K562 (cell line): ENCODE results near the gene RNF213. TPM values are rescaled to one million over a fixed set of nuclear protein-coding genes. Genes with fewer than 3 reads are reported as not detected.

Experiments
- ATAC-seq: fragments of 200-7000 bp; cut with Tn5 transposase; 3 replicates; pipeline ENCODE4 v1.9.1; 2020; ENCODE audit warnings: moderate library complexity
- BruUV-seq: library from RNA; stranded (reverse); fragments of 400-500 nt; replicated peaks from 2 replicates; lab custom pipeline; 2021; lab: Mats Ljungman, UMichigan
- CTCF ChIA-PET: fragments of 300-600 bp; formaldehyde crosslinking; extraction: SDS; loops from one replicate; lab custom pipeline; 2021; ENCODE audit warnings: low intra/inter-chr PET ratio; lab: Yijun Ruan, JAX
- POLR2A ChIA-PET: fragments of 300-600, 350-650 bp; sonication (Branson Sonifier 250); formaldehyde crosslinking; extraction: SDS; loops from one replicate; lab custom pipeline; 2021; ENCODE audit warnings: antibody characterized with exemption, inconsistent platforms; lab: Yijun Ruan, JAX
- DNase-seq, 4 experiments: peaks; one replicate each; pipeline versions ENCODE4 v3.0.0 to v3.0.0-alpha.2; 2011 to 2018; ENCODE audit warnings: low spot score in 3 of 4, mixed read lengths in 3 of 4; ENCODE audit errors: extremely low read depth in 1 of 4
- FAIRE-seq: peaks from 2 replicates; lab custom pipeline; 2011; peaks lifted over from hg19 to GRCh38; lab: Jason Lieb, UNC
- H2AFZ ChIP-seq: 2 replicates; pipeline ENCODE4 v1.6.0; 2011; ENCODE audit warnings: low read depth, low read length, control low read depth, inconsistent platforms
- H3K27ac ChIP-seq: fragments of 200-600 bp; 3 replicates; pipeline ENCODE4 v1.8.0; 2011; ENCODE audit warnings: low read depth, mild to moderate bottlenecking, control low read depth, inconsistent platforms, low read length, moderate library complexity, mixed read lengths; ENCODE audit errors: extremely low read depth
- H3K27me3 ChIP-seq, 2 experiments: fragments of 300-600 bp in 1 of 2; 2 replicates in 1 of 2; 3 replicates in 1 of 2; pipeline versions ENCODE4 v1.6.0 to v1.8.0; 2011; ENCODE audit warnings: inconsistent platforms in 2 of 2, low read length in 2 of 2, mild to moderate bottlenecking in 1 of 2, mixed read lengths in 1 of 2, moderate library complexity in 1 of 2; ENCODE audit not compliant: control insufficient read depth in 2 of 2, insufficient read depth in 2 of 2
- H3K36me3 ChIP-seq: fragments of 300-600 bp; 3 replicates; pipeline ENCODE4 v1.8.0; 2011; ENCODE audit warnings: mild to moderate bottlenecking, low read length, inconsistent platforms; ENCODE audit not compliant: control insufficient read depth, insufficient read depth
- H3K4me1 ChIP-seq, 2 experiments: fragments of 200-600 bp in 1 of 2; replicated peaks in 1 of 2; 2 replicates in 1 of 2; 3 replicates in 1 of 2; pipeline versions ENCODE4 v1.5.1 to v1.8.0; 2011; ENCODE audit warnings: inconsistent platforms in 2 of 2, low read length in 2 of 2, mild to moderate bottlenecking in 1 of 2, mixed read lengths in 1 of 2, moderate library complexity in 1 of 2; ENCODE audit not compliant: control insufficient read depth in 2 of 2, insufficient read depth in 2 of 2
- H3K4me2 ChIP-seq: 2 replicates; pipeline ENCODE4 v1.6.1; 2011; ENCODE audit warnings: low read length, control low read depth, inconsistent platforms, mixed read lengths; ENCODE audit not compliant: insufficient read depth
- H3K4me3 ChIP-seq: fragments of 200-600 bp; sonication (generic), shearing (Covaris generic); 2 replicates; pipeline ENCODE4 v1.5.1; 2016; ENCODE audit warnings: control low read depth, inconsistent platforms
- H3K79me2 ChIP-seq: fragments of 200-600 bp; 3 replicates; pipeline ENCODE4 v1.8.0; 2011; ENCODE audit warnings: low read length, inconsistent platforms; ENCODE audit not compliant: control insufficient read depth, insufficient read depth
- H3K9ac ChIP-seq, 2 experiments: 2 replicates each; pipeline versions ENCODE4 v1.6.0 to v1.6.1; 2011; ENCODE audit warnings: low read depth in 2 of 2, low read length in 2 of 2, control low read depth in 1 of 2, inconsistent platforms in 1 of 2, mild to moderate bottlenecking in 1 of 2, mixed read lengths in 1 of 2; ENCODE audit not compliant: insufficient read depth in 1 of 2
- H3K9me1 ChIP-seq: one replicate; pipeline ENCODE4 v1.6.0; 2011; ENCODE audit warnings: inconsistent platforms, mild to moderate bottlenecking, low read length, moderate library complexity; ENCODE audit not compliant: control insufficient read depth, insufficient read depth
- H3K9me3 ChIP-seq: replicated peaks from 2 replicates; pipeline ENCODE4 v1.5.1; 2011; ENCODE audit warnings: low read depth, low read length, inconsistent platforms; ENCODE audit not compliant: control insufficient read depth, insufficient read depth
- H4K20me1 ChIP-seq: replicated peaks from 2 replicates; pipeline ENCODE4 v1.6.1; 2011; ENCODE audit warnings: low read length, inconsistent platforms, mixed read lengths; ENCODE audit not compliant: control insufficient read depth, insufficient read depth
- ARHGAP35 ChIP-seq: fragments of 450-650 bp; IDR thresholded peaks from 2 replicates; pipeline ENCODE4 v1.6.1; 2018; ENCODE audit not compliant: partially characterized antibody
- CGGBP1 ChIP-seq: fragments of 250-450 bp; sonication (Bioruptor Pico); IDR thresholded peaks from 2 replicates; pipeline ENCODE4 v1.9.0; 2021; ENCODE audit warnings: mild to moderate bottlenecking
- GABPB2 ChIP-seq: fragments of 250-450 bp; sonication (Bioruptor Pico); conservative IDR thresholded peaks from 2 replicates; pipeline ENCODE4 v1.5.1; 2021; ENCODE audit warnings: mild to moderate bottlenecking
- KDM1A ChIP-seq, 2 experiments: fragments of 450-650 bp; IDR thresholded peaks; 2 replicates each; pipeline ENCODE4 v1.6.1; 2016; ENCODE audit warnings: mild to moderate bottlenecking in 2 of 2
- MTA2 ChIP-seq: fragments of 450-650 bp; IDR thresholded peaks from 2 replicates; pipeline ENCODE4 v1.6.1; 2016; ENCODE audit warnings: low read depth
- PHF20 ChIP-seq: fragments of 450-650 bp; IDR thresholded peaks from 2 replicates; pipeline ENCODE4 v1.6.1; 2018; ENCODE audit not compliant: partially characterized antibody
- PHF8 ChIP-seq: fragments of 200-600 bp; sonication (generic); IDR thresholded peaks from 2 replicates; pipeline ENCODE4 v1.6.1; 2012; ENCODE audit warnings: mixed run types, mild to moderate bottlenecking, inconsistent platforms, low read length, moderate library complexity, borderline replicate concordance
- PTTG1 ChIP-seq: fragments of 450-650 bp; IDR thresholded peaks from 2 replicates; pipeline ENCODE4 v1.6.1; 2016; ENCODE audit warnings: low read depth, mild to moderate bottlenecking, missing genetic modification characterization, missing compliant biosample characterization
- RNF219 ChIP-seq: fragments of 250-450 bp; sonication (Bioruptor Pico); IDR thresholded peaks from 2 replicates; pipeline ENCODE4 v1.5.0; 2022; ENCODE audit warnings: mild to moderate bottlenecking
- ZNF165 ChIP-seq: fragments of 250-450 bp; sonication (Bioruptor Pico); IDR thresholded peaks from 2 replicates; pipeline ENCODE4 v1.4.0; 2020; ENCODE audit warnings: borderline replicate concordance
- ZNF655 ChIP-seq: fragments of 250-450 bp; sonication (Bioruptor Pico); IDR thresholded peaks from 2 replicates; pipeline ENCODE4 v1.5.0; 2021
- ZSCAN32 ChIP-seq: fragments of 450-650 bp; formaldehyde crosslinking; IDR thresholded peaks from 2 replicates; pipeline ENCODE4 v1.4.0; 2020; ENCODE audit warnings: mild to moderate bottlenecking, moderate library complexity
- WGBS: fragments of 100-300 bp; shearing (Covaris generic); methylation state at CpG from one replicate; pipeline ENCODE4 v1.1.6; 2016; ENCODE audit warnings: low coverage, mixed read lengths; ENCODE audit not compliant: insufficient coverage; ENCODE audit errors: missing lambda C conversion rate; 5-methylcytosine and 5-hydroxymethylcytosine counted together
- in situ Hi-C: fragments of 300-500 bp; cut with MboI; formaldehyde crosslinking; loops from 4 replicates; pipeline ENCODE4 v1.15.0; 2018; ENCODE audit warnings: inconsistent platforms, mixed read lengths
- intact Hi-C: fragments of 100-400 bp; cut with micrococcal nuclease; formaldehyde crosslinking; loops from 2 replicates; pipeline ENCODE4 v1.14.2; 2022
- polyA plus RNA-seq, 8 experiments: library from polyadenylated mRNA; depleted of rRNA in 4 of 8; stranded (reverse) in 5 of 8; unstranded in 3 of 8; fragments of >200 nt; fragmentation: Nextera tagmentation in 2 of 8; fragmentation: Illumina TruSeq in 1 of 8; extraction: Ambion mirVana in 2 of 8; extraction: Trizol in 1 of 8; gene quantifications; 2 replicates each; pipeline versions ENCODE4 v1.2.1 to v1.2.3, GENCODE V29; 2011 to 2014; ENCODE audit warnings: inconsistent platforms in 1 of 8, missing spikeins in 1 of 8
- total RNA-seq, 7 experiments: library from RNA; depleted of rRNA in 6 of 7; stranded (reverse); fragments of >200 nt in 6 of 7; fragmentation: Illumina TruSeq in 2 of 7; extraction: Trizol in 2 of 7; gene quantifications; 2 replicates each; pipeline versions ENCODE4 v1.2.1 to v1.2.3, GENCODE V29; 2011 to 2021; ENCODE audit warnings: low replicate concordance in 1 of 7
- TF ChIP-seq, protein P1 (sequence below): fragments of 250-450 bp; sonication (Bioruptor Pico); IDR thresholded peaks from 2 replicates; pipeline ENCODE4 v1.8.0; 2021; ENCODE audit warnings: moderate library complexity, mild to moderate bottlenecking, inconsistent platforms
- TF ChIP-seq, protein P2 (sequence below): sonication (generic); formaldehyde crosslinking; IDR thresholded peaks from 2 replicates; pipeline ENCODE4 v1.8.0; 2022; ENCODE audit warnings: mild to moderate bottlenecking, missing genetic modification reagents

Gene RNF213
- total and polyA plus RNA-seq, 9 of the 15 experiments (the other 6 are each of a cell fraction or from before 2014, with no cell fraction given) = 5.3 to 33.6 (median 17.9) TPM

DNA sequence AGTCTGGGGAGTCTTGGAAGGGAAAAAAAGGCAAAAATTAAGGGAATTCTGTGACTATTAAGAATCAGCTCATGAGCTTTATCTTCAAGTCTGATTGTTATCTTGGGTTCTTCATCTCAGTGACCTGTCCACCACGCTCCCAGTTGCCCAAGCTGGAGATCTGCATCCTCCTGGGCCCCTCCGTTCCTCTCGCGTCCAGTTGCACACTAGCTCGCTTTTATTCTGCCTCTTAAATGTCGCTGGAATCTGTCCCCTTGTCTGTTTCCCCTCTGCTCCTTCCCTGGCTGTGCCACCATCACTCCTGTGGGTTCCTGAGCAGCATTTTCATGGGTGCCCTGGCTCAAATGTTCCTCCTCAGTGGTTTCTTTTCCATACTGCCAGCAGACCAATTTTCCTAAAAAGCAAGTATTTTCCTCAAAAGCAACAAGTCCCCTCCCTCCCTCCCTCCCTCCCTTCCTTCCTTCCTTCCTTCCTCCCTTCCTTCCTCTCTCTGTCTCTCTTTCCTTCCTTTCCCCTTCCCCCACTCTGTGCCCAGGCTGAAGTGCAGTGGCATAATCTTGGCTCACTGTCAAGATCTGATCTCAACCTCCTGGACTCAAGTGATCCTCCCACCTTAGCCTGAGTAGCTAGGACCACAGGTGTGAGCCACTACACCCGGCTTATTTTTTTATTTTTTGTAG, 155.7 kb downstream of the RNF213 start (continued):
- TF ChIP-seq GABPB2 (CRISPR knock-in tag) (no peak), ZNF165 (CRISPR knock-in tag) (no peak), ARHGAP35 (no peak), CGGBP1 (CRISPR knock-in tag) (no peak)

GRCh38 chr17:80416940-80417293, 156.3 kb downstream of the RNF213 start:
- in situ Hi-C loops (no loop called here), intact Hi-C loops (no loop called here)
- H3K9ac ChIP-seq = no peak overlapping the region
- no peak overlapping the region for H3K4me2 ChIP-seq
- no peak for DNase-seq
- peaks cover 7% of the 10 kb centered on the region; the same call in 2 of the 3 replicates for H3K79me2 ChIP-seq
- peaks cover 3 to 19% of the 10 kb centered on the region in 2 experiments; a peak in 4 of 5 replicates for H3K4me1 ChIP-seq
- WGBS = 81% methylated on average over 6 of the region's 6 CpGs
- H3K27ac ChIP-seq = no peak overlapping the region
- H3K27me3 ChIP-seq = peaks cover 7 to 19% of the 10 kb centered on the region in 2 experiments; a peak in 4 of 5 replicates
- H3K4me3 ChIP-seq = no peak overlapping the region
- POLR2A ChIA-PET = interaction anchor here (0.7 kb wide), 1 partner anchor 416 kb away, joined by 3 read pairs; no protein-coding TSS in a partner anchor
- H3K9me3 ChIP-seq = no peaks in the 10 kb centered on the region
- H3K36me3 ChIP-seq = 0 out of 3 replicates have a peak, but pooled peaks cover 3% of the 10 kb centered on the region
- no peak for FAIRE-seq
- CTCF ChIA-PET = no interaction called here
- no peaks in the 10 kb centered on the region for H3K9me1 ChIP-seq
- no peaks in the 10 kb centered on the region for H4K20me1 ChIP-seq
- BruUV-seq = no TSS peak
- H2AFZ ChIP-seq = no peak overlapping the region
- no peak for ATAC-seq
- TF ChIP-seq, protein P1, sequence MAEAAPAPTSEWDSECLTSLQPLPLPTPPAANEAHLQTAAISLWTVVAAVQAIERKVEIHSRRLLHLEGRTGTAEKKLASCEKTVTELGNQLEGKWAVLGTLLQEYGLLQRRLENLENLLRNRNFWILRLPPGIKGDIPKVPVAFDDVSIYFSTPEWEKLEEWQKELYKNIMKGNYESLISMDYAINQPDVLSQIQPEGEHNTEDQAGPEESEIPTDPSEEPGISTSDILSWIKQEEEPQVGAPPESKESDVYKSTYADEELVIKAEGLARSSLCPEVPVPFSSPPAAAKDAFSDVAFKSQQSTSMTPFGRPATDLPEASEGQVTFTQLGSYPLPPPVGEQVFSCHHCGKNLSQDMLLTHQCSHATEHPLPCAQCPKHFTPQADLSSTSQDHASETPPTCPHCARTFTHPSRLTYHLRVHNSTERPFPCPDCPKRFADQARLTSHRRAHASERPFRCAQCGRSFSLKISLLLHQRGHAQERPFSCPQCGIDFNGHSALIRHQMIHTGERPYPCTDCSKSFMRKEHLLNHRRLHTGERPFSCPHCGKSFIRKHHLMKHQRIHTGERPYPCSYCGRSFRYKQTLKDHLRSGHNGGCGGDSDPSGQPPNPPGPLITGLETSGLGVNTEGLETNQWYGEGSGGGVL (CRISPR knock-in tag) = no peak
- no peak for TF ChIP-seq PTTG1 (tag)
- no peak for TF ChIP-seq PHF8
- TF ChIP-seq KDM1A (IDR thresholded peaks at IDR 0.05) = no peak
- TF ChIP-seq, protein P2, sequence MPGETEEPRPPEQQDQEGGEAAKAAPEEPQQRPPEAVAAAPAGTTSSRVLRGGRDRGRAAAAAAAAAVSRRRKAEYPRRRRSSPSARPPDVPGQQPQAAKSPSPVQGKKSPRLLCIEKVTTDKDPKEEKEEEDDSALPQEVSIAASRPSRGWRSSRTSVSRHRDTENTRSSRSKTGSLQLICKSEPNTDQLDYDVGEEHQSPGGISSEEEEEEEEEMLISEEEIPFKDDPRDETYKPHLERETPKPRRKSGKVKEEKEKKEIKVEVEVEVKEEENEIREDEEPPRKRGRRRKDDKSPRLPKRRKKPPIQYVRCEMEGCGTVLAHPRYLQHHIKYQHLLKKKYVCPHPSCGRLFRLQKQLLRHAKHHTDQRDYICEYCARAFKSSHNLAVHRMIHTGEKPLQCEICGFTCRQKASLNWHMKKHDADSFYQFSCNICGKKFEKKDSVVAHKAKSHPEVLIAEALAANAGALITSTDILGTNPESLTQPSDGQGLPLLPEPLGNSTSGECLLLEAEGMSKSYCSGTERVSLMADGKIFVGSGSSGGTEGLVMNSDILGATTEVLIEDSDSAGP (CRISPR knock-in tag) = no peak
- no peak for TF ChIP-seq ZNF655 (CRISPR knock-in tag)
- TF ChIP-seq PHF20 = no peak
- no peak for TF ChIP-seq MTA2
- TF ChIP-seq RNF219 = no peak
- no peak for TF ChIP-seq ZSCAN32 (CRISPR knock-in tag)
